ENCODE measurements around the gene NID2. TPM values are rescaled to one million over a fixed set of nuclear protein-coding genes. Genes with fewer than 3 reads are reported as not detected.

NID2 gene
- total RNA-seq, 1 experiment from 2014 or later: 12.6 TPM

DNA sequence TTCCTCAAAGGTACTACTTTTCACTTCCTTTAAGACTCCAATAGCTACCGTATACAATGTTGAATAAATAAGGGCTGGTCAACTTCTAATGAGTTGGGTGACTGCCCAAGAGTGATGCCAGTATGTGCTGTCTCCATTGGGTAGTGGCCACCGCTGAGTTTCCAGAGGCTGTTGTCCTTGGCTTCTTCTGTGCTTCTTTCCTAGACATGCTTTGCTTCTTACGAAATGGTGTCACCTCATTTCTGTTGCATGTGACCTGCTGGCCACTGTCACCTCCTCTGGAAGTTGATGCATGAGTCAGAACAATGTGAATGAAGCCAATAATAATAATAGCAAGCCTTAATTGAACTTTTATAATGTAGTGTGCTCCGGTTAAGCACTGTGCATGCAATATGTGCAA lies 7.5 kb upstream of the NID2 start:
- no peaks in the 10 kb centered on the region for H3K9me3 ChIP-seq (ENCODE audit: low read depth, low read length, poor library complexity, severe bottlenecking)
- H3K36me3 ChIP-seq (ENCODE audit: insufficient read depth, low read length, poor library complexity, severe bottlenecking): no peaks in the 10 kb centered on the region
- CTCF ChIA-PET: no interaction called here
- no peak overlapping the region for H3K4me3 ChIP-seq (ENCODE audit: low read depth, low read length, poor library complexity, severe bottlenecking)
- H3K27ac ChIP-seq (ENCODE audit: low read depth, low read length, poor library complexity, severe bottlenecking): no peak overlapping the region
- no peaks in the 10 kb centered on the region for H3K27me3 ChIP-seq (replicated peaks; ENCODE audit: insufficient read depth, low read depth, low read length, poor library complexity)
- no TSS peak for BruUV-seq (replicated peaks)
- no peak for DNase-seq (ENCODE audit: low spot score)
- TF ChIP-seq, protein P1, sequence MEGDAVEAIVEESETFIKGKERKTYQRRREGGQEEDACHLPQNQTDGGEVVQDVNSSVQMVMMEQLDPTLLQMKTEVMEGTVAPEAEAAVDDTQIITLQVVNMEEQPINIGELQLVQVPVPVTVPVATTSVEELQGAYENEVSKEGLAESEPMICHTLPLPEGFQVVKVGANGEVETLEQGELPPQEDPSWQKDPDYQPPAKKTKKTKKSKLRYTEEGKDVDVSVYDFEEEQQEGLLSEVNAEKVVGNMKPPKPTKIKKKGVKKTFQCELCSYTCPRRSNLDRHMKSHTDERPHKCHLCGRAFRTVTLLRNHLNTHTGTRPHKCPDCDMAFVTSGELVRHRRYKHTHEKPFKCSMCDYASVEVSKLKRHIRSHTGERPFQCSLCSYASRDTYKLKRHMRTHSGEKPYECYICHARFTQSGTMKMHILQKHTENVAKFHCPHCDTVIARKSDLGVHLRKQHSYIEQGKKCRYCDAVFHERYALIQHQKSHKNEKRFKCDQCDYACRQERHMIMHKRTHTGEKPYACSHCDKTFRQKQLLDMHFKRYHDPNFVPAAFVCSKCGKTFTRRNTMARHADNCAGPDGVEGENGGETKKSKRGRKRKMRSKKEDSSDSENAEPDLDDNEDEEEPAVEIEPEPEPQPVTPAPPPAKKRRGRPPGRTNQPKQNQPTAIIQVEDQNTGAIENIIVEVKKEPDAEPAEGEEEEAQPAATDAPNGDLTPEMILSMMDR (conservative IDR thresholded peaks at IDR 0.05; ENCODE audit: low read depth, low read length): no peak
- TF ChIP-seq EZH2 (IDR thresholded peaks at IDR 0.05; ENCODE audit: borderline replicate concordance, low read depth, low read length, poor library complexity, severe bottlenecking): no peak
- POLR2A ChIA-PET (ENCODE audit: low non-redundant PET): no interaction called here
- intact Hi-C loops (cut with micrococcal nuclease; ENCODE audit: unreplicated experiment): no loop called here
- no peaks in the 10 kb centered on the region for H3K4me1 ChIP-seq (ENCODE audit: insufficient read depth, low read length, poor library complexity, severe bottlenecking)

DNA sequence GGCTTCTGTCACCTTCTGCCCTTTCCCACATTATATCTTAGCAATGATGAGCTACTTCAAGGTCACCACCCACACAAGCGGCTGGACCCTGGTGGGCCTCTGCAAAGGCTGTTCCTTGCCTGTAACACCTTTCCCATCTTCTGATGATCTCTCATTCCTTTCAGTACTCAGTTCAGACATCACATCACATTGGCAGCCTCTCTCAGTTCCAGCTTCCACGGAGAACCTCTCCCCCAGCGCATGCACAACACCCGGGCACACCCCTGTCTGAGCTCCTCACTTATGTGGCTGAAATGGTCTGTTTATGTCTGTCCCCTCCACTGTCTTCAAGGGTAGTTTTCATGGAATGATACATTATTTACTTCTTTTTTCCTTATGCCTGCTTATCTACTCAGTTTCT lies 6.5 kb upstream of the NID2 start:
- Histone ChIP-seq H3K27ac (ENCODE audit: low read depth, low read length, poor library complexity, severe bottlenecking) (no peak overlapping the region), H3K4me3 (ENCODE audit: low read depth, low read length, poor library complexity, severe bottlenecking) (no peak overlapping the region), H3K4me1 (ENCODE audit: insufficient read depth, low read length, poor library complexity, severe bottlenecking) (no peaks in the 10 kb centered on the region), H3K27me3 (replicated peaks; ENCODE audit: insufficient read depth, low read depth, low read length, poor library complexity) (peaks cover under 1% of the 10 kb centered on the region), H3K36me3 (ENCODE audit: insufficient read depth, low read length, poor library complexity, severe bottlenecking) (no peaks in the 10 kb centered on the region), H3K9me3 (ENCODE audit: low read depth, low read length, poor library complexity, severe bottlenecking) (no peaks in the 10 kb centered on the region)
- DNase-seq (ENCODE audit: low spot score): no peak
- ChIA-PET POLR2A (ENCODE audit: low non-redundant PET) (no interaction called here), CTCF (no interaction called here)
- no TSS peak for BruUV-seq (replicated peaks)
- TF ChIP-seq EZH2 (IDR thresholded peaks at IDR 0.05; ENCODE audit: borderline replicate concordance, low read depth, low read length, poor library complexity, severe bottlenecking): no peak
- TF ChIP-seq, protein P1 (conservative IDR thresholded peaks at IDR 0.05; ENCODE audit: low read depth, low read length): no peak
- intact Hi-C loops (cut with micrococcal nuclease; ENCODE audit: unreplicated experiment): no loop called here

DNA sequence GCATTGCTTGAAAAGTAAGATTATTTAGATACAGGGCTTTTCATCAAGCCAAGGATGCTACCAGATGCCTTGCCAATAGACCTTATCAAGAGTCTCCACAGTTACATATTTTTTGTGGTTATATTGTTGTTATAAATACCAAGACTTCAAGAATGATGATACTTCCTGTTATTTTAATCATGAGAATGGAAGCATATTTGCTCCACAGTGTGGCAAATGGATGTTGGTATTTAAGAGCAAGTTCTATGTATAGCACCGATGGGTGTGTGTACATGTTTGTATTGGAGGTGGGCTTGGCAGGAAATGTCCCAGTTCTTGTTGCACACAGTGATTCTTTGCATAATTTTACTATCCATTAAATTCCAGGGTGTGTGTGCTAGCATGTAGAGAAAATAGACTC lies 4.4 kb upstream of the NID2 start:
- Histone ChIP-seq H3K9me3 (ENCODE audit: low read depth, low read length, poor library complexity, severe bottlenecking) (no peaks in the 10 kb centered on the region), H3K36me3 (ENCODE audit: insufficient read depth, low read length, poor library complexity, severe bottlenecking) (no peaks in the 10 kb centered on the region), H3K27ac (ENCODE audit: low read depth, low read length, poor library complexity, severe bottlenecking) (no peak overlapping the region), H3K4me3 (ENCODE audit: low read depth, low read length, poor library complexity, severe bottlenecking) (no peak overlapping the region), H3K4me1 (ENCODE audit: insufficient read depth, low read length, poor library complexity, severe bottlenecking) (peaks cover 3% of the 10 kb centered on the region), H3K27me3 (replicated peaks; ENCODE audit: insufficient read depth, low read depth, low read length, poor library complexity) (peaks cover 7% of the 10 kb centered on the region)
- intact Hi-C loops (cut with micrococcal nuclease; ENCODE audit: unreplicated experiment): loop anchor here (5.0 kb wide), 1 partner anchor 71 kb away; no protein-coding TSS in a partner anchor
- no peak for DNase-seq (ENCODE audit: low spot score)
- TF ChIP-seq, protein P1 (conservative IDR thresholded peaks at IDR 0.05; ENCODE audit: low read depth, low read length): no peak
- no peak for TF ChIP-seq EZH2 (IDR thresholded peaks at IDR 0.05; ENCODE audit: borderline replicate concordance, low read depth, low read length, poor library complexity, severe bottlenecking)
- CTCF ChIA-PET: no interaction called here
- POLR2A ChIA-PET (ENCODE audit: low non-redundant PET): interaction anchor here (0.7 kb wide), 1 partner anchor 763 kb away, joined by 23 read pairs; no protein-coding TSS in a partner anchor
- BruUV-seq (replicated peaks): no TSS peak

All from A673 (cell line).